A549 treated with CpdA at 1 μM for 4 hours (cell line): ENCODE measurements around the gene CYBA. TPM values are rescaled to one million over a fixed set of nuclear protein-coding genes. Genes with fewer than 3 reads are reported as not detected.

Source experiments
- total RNA-seq: library from RNA; stranded (reverse); fragments of 200-300 nt; extraction: Qiagen RNA extraction; gene quantifications from 5 replicates; pipeline ENCODE4 v1.2.3, GENCODE V29; 2022; ENCODE audit warnings: low read depth

Gene CYBA
- total RNA-seq, result 211 to 299 TPM (median 285 TPM) in 5 replicates

GRCh38 chr16:88650749-88651275, at the start of gene CYBA:
CYBA (minus strand) TSS chr16:88651053; CDS start chr16:88651013, 40 bp downstream.

DNA sequence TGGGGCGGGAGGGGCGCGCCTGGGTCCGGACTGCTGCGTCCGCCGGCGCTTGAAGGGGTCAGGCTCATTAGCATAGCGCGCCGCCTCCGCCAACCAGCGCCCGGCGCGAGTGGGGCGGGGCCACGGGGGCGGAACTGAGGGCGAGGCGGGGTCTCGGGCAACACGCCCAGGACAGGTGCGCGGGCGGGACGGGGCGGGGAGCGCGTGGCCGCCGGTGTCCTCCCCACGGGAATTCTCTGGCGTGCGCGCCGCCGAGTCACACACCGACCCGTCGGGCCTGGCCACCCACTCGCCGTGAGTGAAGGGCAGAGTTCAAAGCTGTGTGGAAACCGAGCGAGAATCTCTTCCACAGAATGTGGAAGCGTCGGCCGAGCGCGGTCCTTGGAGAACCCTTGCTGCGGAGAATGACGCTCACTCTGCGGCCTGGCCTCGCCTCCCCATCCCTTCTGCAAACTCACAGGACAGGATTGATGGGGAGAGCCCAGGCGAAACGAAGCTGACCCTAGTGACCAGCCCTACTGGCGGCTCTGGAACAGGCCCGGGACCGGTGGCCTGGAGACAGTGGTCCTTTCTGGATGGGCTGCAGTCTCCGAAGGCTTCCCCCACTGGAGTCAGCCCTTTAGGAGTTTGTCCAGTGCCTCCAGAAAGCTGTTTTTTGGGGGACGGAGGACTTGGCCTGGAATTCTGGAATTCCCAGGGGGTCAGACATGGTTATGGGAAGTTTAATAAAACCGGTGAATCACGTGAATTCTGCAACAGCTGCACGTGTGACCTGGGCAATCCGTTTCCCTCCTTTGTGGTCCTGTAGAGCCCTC, 35.8 kb upstream of the CYBA start, which contains the start of gene SNAI3:
Gene SNAI3 (minus strand): TSS at position 69 of the 815 bp plus-strand sequence. CDS start 101 bp downstream, outside the sequence.

GRCh38 chr16:88662843-88663606, 12.2 kb upstream of the CYBA start, which contains the start of gene MVD:
MVD (minus strand) TSS chr16:88663091; CDS start chr16:88663080, 11 bp downstream.

GRCh38 chr16:88638323-88639230, 12.3 kb downstream of the CYBA start, which contains the start of gene IL17C:
IL17C (plus strand) TSS chr16:88638572; CDS start chr16:88638642, 70 bp downstream.

Other genes with a start within 250 kb of the CYBA start
- gene ZFPM1, start 197.8 kb downstream of the CYBA start, total RNA-seq, result 5.8 to 8.8 TPM (median 8.7 TPM) in 5 replicates
- gene ZC3H18, start 80.7 kb downstream of the CYBA start, total RNA-seq, result 50.1 to 59.2 TPM (median 54.0 TPM) in 5 replicates
- not detected in 5 replicates for gene IL17C, start 12.5 kb downstream of the CYBA start, total RNA-seq
- 21.8 to 25.9 TPM (median 23.9 TPM) in 5 replicates for gene MVD, start 12.0 kb upstream of the CYBA start, total RNA-seq
- 0.08 to 0.21 TPM (median 0.14 TPM) in 4 of 5 replicates, not detected in the other for gene SNAI3, start 35.5 kb upstream of the CYBA start, total RNA-seq
- gene RNF166, start 55.4 kb upstream of the CYBA start, total RNA-seq, result 10.9 to 19.8 TPM (median 16.0 TPM) in 5 replicates
- gene CTU2, start 55.5 kb upstream of the CYBA start, total RNA-seq, result 23.1 to 33.9 TPM (median 31.1 TPM) in 5 replicates
- 101 to 160 TPM (median 136 TPM) in 5 replicates for gene PIEZO1, start 134.2 kb upstream of the CYBA start, total RNA-seq
- 26.1 to 35.8 TPM (median 33.5 TPM) in 5 replicates for gene CDT1, start 152.7 kb upstream of the CYBA start, total RNA-seq
- gene APRT, start 160.9 kb upstream of the CYBA start, total RNA-seq, result 285 to 417 TPM (median 377 TPM) in 5 replicates
- gene GALNS, start 205.9 kb upstream of the CYBA start, total RNA-seq, result 34.8 to 50.0 TPM (median 48.7 TPM) in 5 replicates
- gene TRAPPC2L, start 206.1 kb upstream of the CYBA start, total RNA-seq, result 99.5 to 121 TPM (median 109 TPM) in 5 replicates
- gene PABPN1L, start 215.6 kb upstream of the CYBA start, total RNA-seq, result not detected in 5 replicates